Germinal center (tissue), 1 donor: Measurements from ENCODE around the gene SDF4.

Experiments
- DNase-seq: peaks from one replicate; pipeline ENCODE4 v3.0.0; 2012; ENCODE audit warnings: mixed read lengths, low spot score

The SDF4 gene

DNA sequence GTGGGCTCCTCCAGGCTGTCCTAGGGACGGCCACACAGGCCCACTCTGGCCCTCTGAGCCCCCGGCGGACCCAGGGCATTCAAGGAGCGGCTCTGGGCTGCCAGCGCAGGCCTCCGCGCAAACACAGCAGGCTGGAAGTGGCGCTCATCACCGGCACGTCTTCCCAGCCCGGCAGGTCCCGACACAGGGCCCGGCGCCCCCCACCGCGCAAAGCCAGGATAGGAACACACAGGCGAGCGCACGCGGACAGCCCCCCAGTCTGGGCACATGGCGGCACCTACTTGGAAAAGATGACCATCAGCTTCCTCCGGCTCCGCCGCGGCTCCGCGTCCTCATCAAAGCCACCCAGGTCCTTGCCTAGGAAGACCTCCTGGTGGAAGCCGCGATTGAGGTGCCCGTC, 3.6 kb downstream of the SDF4 start:
- no peak for DNase-seq

DNA sequence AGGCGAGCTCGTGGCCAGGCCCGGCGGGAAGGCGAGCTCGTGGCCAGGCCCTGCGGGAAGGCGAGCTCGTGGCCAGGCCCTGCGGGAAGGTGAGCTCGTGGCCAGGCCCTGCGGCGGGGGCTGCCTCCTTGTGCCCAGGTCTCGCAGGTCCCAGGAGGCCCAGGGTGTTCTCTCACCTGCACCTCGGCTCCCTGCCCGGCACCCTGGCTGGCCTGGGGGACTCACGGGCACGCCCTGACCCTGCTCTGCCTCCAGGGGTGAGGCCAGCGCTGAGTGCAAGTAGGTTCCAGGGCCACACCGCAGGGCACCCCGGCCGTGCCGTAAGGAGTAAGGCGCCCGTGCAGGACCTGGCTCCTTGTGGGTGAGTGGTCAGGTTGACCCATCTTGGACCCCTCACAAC, 4.4 kb downstream of the SDF4 start:
- no peak for DNase-seq

DNA sequence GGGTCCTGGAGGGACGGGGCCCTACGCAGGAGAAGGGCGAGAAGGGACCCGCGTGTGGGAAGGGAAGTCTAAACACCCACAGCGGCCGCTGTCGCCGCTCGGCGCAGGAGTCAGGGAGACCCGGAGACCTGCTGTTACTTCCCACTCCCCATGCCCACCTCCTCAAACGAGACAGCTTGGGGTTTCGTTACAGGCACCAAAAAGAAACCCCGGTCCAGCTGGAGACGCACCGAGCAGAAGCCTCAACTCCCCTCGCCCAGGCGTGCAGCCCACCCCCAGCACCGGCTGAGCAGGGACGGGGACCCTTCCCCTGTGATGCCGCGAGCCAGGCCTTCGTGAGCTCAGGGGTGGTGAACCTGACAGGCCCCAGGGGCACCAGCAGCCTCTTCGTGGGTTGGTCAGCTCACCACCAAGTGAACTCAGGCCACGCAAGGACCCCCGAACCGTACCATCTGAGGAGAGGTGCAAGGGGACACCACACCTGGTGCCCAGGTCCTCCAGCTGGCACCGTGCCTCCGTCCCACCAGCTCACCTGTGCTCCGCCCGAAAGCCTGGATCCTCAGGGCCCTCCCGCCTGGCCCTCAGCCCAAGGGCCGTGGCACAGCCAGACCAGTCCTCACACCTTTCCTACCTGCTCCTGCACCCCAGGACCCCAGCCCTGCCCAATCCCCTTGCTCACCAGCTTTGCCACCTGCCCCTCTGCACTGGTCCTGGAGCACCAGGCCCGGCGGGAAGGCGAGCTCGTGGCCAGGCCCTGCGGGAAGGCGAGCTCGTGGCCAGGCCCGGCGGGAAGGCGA, 5.0 kb downstream of the SDF4 start:
- DNase-seq = no peak

DNA sequence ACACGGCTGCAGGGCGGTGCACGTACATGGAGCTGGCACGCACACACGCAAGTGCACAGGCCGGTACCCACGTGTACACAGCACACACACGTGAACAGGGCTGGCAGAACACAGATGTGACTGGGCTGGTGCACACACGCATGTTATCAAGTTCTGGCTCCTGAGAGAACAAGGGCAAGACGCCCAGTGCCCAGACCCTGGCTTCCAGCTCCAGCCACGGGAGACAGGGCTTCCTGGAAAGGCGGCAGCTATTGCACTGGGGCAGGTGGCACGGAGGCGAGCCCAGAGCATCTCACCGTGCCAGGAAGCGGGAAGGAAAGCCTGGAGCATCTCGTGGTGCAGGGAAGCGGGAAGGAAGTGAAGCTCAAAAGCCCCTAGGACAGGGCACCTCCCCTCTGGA, 5.9 kb downstream of the SDF4 start:
- DNase-seq = no peak

DNA sequence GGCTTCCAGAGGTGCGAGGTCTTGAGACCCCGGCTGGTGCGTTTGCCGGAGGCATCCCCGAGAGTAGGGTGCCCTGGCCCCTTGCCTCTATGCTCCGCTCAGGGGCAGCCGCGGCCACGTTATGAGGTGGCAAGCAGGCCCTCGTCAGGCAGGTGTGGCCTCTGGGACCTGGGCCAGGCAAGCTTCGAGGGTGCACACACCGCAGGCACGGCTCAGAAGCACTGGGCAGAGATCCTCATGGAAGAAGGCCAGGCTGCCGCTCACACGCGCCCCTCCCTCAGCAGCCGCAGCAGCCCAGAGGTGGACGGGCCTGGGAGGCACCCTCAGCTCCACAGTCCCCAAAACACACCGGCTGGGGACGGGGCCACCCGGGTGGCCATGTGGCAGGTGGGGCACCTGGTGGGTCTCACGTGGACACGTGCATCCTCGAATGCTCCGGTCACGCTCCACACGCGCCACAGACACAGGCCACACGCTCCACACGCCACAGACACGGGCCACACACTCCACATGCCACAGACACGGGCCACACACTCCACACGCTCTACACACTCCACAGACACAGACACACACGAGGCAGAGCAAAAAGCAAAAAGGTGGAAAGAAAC, 6.5 kb downstream of the SDF4 start:
- DNase-seq = no peak

DNA sequence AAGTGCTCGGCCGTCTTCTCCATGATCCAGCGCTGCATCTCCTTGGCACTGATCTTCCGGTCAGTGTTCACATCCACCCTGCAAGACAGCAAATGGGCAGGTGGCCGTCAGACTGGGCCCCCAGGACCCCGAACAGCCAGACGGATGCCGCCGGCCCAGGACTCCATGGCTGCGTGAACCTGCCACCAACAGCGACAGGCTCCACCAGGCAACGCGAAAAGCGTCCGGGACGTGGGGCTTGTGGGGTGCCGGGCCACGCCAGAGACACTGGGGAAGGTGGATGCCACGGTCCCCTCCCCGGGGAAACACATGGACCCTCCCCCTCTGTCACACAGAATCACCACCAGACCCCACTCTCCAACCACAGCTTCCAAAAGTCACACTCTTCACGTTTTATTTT, 7.9 kb downstream of the SDF4 start:
- no peak for DNase-seq

DNA sequence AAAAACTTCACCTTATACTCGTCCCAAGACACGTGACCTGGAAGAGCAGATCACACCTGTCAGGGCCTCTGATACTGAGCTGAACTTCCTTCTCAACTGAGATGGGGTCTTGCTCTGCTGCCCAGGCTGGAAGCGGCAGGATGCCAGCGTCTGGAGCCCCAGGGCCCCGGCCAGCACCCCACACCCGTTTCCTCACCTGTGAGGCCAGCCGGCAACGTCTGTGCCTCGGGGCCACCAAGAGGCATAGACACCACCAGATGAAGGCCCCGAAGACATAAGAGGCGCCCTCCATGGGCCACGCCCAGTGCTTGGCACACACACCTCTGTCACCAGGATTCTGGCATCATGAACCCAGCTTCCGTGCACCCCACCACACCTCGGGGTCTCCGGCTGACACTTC, 8.5 kb downstream of the SDF4 start:
- no peak for DNase-seq

DNA sequence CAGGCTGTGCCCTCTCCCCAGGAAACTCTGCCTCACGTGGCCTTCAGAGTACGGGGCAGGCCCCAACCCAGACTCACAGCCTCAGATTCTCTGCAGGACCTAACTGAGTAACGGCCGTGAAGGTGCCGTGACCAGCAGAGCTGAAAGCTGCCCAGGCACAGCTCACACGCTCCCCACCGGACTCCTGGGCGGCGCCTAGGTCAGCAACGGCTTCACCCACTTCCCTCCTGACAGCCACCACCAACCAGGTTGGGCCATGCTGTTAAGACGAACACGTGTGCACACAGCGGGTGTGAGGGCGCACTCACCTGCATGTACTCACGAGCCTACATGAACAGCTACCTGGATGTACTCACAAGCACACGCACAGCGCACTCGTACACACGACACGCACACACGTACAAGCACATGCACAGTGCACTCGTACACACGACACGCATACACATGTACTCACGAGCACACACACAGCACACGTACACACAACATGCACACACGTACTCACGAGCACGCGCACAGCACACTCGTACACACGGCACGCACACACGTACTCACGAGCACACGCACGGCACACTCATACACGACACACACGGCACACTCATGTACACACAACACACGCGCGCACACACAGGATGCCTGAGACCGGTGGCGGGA, 9.1 kb downstream of the SDF4 start:
- no peak for DNase-seq

DNA sequence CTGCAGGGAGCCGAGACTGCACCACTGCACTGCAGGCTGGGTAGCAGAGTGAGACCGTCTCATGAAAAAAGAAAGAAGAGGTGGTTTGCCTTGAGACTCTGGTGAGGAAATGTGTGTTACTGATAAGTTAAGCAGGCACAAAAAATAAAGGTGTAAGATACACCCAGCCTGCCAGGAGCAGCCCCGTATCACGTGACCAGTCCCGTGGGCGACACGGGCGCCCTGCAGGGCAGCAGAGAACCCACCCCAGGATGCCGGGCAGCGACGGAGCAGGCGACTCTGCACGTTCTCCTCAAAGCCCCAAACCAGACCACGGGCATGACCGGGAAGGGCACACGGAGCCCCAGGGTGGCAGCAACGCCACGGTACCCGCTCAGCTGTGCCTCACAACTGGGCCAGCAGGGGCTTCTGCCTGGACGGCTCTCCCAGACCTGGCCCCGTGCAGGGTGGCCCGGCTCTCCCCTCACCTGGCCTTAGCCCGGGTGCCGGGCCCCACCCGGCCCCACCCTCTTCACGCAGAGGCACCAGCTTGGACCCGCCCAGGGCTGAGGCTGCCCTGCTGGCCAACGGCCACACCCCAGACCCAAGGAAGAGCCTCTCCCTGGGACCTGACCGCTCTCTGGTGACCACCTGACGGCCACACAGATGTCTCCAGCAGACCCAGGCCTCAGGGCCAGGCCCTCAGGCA, 9.8 kb downstream of the SDF4 start:
- DNase-seq = no peak

DNA sequence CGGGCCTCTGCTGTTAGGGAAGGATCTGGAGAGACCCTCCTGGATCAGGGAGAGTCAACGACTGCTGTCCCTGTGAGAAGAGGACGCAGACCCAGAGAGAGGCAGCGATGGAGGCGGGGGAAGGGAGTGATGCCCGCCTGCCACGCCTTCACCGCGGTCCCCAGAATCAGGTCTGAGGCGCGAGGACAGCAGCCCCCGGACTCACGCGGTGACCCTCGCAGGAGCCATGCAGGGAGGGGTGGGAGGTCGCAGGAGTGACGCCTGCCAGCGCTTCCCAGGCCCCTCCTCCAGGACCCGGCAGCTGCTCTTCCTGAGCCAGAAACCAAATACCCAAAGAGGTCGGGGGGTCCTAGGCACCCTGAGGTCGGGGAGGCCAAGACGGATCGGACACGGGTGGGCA, 11.6 kb downstream of the SDF4 start:
- no peak for DNase-seq

DNA sequence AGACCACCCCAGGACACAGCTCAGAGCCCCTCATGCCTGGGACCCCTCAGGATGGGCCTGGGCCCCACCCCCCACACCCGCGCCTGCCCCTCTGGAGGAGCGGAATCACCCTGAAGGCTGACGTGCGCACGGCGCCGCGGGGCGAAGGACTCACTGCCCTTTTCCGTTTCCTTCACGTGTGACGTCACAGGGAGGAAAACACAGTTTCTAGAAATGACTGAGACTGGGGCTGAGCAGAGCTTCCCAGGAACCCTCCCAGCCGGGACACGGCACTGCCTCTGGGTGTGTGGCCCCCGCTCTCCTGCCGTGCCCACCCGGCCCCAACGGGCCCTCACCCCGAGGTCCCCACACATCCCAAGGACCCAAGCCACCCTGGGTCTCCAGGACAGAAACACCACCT, 12.5 kb downstream of the SDF4 start:
- DNase-seq = no peak

DNA sequence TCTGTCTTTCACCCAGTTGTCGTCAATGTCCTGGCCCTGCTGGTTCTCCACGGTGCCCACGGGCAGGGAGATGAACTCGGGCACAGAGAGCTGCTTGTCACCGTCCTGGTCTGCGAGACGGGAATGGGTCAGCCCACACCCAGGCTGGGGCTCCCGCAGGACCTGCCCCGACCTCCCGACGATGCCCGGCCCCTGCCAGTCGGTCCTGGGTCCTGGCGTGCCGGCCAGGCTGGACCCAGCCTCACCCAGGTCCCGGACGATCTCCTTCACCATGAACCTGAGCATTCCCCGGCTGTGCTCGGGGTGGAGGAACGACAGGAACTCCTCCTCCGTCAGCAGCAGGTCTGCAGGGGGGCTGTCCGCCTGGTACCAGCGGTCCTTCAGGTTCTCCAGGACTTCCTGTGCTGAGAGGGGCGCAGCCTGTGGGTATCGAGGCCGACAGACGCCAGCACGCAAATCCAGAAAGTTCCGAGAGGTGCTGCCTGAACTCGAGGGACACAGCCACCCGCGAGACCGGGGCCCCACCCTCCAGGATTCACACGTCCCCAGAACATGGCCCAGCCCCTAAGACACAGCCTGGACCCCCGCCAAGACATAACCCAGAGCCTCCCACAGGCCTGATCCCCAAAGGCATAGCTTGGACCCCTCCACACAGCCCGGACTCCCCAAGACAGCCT, 13.1 kb downstream of the SDF4 start:
- DNase-seq = no peak

DNA sequence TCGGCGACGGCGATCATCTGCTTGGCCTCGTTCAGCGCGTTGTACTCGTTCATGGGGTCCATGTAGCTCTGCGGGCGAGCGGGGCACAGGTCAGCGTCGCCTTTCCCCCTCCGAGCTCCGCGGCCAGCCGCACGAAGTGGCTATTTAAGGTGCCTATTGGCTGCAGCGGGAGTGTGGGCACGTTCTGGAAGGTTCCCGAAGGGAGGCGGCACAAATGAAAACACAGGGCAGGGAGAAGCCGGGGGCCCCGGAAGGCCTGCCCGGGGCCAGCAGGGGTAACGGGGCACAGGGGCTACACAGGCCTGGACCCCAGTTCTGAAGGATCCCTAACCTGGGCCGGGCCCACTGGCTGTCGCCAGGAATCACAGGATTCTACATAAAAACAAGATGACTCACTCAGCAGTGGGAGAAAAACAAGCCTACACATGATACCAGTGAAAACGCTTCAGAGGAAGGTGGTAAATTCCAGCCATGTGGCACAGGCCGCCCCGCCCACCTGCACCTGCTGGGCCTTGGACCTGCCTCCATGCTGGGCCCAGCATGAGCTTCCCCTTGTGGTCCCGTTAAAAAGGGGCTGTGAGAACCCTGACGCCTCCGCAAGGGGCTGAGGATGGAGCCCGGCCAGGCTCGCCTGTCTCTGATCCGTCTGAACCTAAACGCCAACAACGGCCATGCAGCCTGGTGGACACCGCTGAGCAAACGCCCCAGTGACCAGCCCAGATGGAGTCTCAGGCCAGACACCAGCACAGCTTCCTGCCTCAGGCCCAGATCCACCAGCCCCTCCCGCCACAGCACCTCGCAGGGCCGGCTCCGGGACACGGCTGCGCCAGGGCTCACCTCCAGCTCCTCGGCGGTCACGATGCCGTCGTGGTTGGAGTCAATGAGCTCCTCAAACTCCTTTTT, 13.9 kb downstream of the SDF4 start:
- no peak for DNase-seq

DNA sequence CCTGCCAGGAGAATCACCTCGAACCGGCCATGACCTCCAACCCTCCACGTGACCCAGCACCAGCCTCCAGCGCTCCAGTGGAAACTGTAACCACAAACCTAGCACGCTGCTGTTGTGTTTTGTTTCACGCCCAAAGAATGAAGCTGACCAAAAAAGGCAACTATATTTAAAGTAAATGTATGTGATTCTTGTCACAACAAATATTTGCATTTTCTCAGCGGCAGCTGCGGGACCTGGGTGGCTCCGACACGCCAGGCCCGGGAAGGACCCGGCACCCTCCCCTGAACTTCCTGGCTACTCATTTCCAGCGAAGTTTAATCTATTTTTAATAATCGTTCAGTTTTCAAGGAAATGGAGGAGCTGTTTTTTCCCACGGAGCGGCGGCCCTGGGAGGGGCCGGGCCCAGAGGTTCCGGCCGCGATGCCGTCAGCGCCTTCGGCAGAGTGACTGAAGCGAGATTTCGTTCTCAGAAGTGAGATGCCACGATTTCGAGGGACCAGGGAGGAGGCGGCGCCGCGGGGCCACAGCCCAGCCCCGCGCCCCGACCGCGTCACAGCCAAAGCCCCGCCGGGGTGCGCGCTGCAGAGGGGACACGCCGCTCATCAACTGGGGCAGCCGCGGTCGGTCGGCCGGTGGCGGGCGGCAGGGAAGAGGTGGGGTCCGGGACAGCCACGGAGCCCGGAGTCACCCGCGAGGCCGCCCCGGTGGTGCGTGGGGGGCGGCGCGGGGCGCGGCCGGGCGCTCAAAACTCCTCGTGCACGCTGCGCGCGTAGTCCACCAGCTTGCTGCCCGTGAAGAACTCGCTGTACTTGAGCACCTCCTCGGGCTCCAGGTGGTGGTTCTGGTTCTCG, 14.8 kb downstream of the SDF4 start:
- no peak for DNase-seq

DNA sequence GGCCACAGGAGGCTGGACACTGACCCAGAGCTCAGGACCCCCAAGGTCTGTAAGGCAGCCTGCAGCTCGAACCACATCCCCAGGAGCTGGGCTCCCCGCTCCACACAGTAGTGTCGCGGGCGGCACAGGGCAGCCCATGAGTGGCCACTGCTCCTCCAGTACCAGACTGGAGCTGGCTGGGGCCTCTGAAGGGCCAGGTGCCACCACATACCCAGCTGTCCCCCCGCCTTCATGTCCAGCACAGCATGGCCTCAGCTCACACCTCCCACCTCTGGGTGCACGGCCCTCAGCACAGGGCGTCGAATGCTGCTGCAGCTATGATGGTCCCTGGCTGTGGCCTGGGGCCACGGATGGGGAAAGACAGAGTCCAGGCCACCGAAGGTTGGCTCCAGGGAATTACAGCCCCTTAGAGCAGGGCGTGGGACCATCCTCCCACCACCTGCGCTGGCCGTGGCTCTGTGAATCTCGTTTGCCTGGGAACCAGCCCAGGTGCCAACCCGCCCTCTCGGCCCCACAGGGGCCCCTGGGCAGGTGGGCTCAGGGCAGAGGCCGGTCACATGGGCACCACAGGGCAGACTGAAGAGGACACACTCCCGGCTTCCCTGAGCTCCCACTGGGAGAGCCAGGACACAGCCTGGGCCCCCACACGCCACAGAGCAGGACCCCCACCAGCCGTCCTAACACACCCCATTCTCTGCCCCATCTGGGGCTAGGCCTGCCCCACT, 15.8 kb downstream of the SDF4 start:
- DNase-seq = no peak

DNA sequence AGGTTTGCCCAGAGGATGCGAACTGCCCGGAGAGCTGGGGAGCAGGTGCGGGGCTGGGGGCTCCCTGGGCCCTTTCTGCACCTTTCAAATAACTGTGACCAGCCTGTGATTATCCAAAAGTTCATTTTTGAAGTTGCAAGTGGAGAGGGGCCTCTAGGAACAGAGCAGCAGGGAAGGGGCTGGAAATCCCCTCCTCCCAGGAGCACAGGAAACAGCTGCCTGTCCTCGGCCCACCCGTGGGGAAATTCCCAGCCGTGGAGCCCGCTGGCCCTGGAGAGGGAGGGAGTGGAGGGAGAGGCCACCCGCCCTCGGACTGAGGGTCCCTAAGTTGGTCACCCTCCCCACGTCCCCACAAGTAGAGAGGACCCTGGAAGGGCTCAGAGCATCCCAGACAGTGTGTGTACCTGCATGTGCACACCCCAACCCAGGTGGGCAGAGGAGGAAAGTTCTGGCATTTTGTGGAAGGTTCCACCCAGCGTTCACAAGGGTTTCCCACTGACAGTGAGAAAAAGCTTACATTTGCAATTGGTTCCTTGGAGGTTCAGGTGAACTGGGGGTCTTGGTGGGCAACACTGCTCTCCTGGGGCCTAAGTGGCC, 16.6 kb downstream of the SDF4 start:
- DNase-seq = no peak

DNA sequence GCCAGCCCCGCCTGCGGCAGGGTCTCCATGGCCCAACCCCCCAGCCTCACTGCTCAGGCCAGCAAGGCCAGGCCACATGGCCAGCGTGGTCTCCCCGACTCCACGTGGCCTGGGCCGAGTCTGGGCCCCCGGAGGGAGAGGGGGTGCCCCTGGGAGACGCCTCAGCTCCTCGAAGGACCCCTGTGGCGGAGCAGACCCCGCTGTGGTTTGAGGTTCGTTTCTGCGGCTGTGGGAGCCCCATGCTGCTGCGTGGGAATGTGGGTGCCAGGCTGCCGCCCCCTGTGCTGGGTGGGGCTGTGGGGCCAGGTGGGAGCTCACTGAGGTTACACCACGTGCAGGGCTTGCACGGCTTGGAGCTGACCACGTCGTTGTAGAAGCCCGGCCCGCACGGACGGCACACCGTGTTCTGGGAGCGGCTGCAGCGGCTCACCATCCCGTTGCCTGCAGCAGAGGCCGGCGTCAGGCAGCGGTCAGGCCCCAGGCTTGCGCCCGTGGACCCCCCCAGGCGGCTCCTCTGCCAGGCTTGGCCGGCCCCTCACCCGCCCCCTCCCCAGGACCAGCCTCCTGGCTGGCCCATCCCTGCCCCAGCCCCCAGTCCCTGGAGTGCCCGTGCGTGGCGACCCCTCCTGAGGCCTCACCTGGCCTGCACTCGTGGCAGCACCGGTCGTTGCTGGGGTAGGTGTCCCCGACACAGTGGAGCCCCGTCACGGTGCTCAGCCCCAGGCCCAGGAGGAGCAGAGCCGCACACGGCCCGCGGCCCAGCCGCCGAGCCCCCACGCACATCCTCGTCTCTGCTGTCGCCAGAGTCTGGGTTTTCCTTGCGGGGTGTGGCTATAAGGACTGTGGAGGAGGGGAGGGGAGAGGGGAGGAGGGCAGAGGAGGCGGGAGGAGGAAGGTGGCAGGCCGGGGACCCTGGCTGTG, 18.2 kb downstream of the SDF4 start, which contains the start of gene TNFRSF4:
Gene TNFRSF4 (minus strand): TSS at position 809 of the 921 bp plus-strand sequence. CDS start 26 bp downstream, at position 783.
- no peak for DNase-seq

DNA sequence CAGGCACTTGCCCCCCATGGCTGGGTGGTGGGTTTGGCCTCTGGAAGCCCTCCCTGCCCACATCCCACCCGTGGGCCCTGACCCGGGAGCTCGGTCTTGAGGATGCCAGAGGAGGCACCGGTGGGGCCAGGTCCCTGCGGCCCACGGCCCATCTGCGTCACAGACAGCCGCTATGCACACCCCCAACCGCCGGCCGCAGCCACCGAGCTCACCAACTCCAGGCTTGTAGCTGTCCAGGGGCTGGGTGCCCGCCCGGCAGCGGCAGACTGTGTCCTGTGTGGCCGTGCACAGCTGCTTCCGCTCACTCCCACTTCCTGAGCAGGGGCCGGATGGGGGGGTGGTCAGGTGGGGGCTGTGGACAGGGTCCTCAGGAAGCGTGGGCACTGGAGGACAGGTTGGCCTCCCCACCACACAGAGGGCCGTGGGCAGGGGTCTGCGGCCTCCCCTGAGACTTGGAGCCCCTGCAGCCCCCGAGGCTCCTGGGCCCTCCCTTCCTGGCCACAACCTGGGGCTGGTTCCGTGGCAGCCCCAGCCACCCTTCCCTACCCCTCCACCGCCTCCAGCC, 18.9 kb downstream of the SDF4 start:
- no peak for DNase-seq
